Astrocyte of the spinal cord (primary cell): Measurements from ENCODE around the gene MGAT5.

Experiments used
- DNase-seq: peaks from one replicate; pipeline ENCODE4 v3.0.0; 2011; ENCODE audit warnings: low read depth, low spot score
- H3K4me3 ChIP-seq: 2 replicates; pipeline ENCODE4 v1.5.1; 2011; ENCODE audit warnings: low read depth, mild to moderate bottlenecking, low read length, moderate library complexity
- CTCF ChIP-seq: IDR thresholded peaks from 2 replicates; pipeline ENCODE4 v1.5.1; 2012; ENCODE audit warnings: low read depth, mild to moderate bottlenecking, low read length, inconsistent platforms
- in situ Hi-C: cut with HindIII; loops from 2 replicates; pipeline ENCODE4 v1.10.0; 2017; ENCODE audit warnings: low sequenced_read_pairs

MGAT5 gene

GRCh38 chr2:134491771-134492441, 238.0 kb downstream of the MGAT5 start:
- H3K4me3 ChIP-seq, result no peak overlapping the region
- TF ChIP-seq CTCF, result no peak
- in situ Hi-C loops, result no loop called here
- no peak for DNase-seq

GRCh38 chr2:134493797-134494196, 239.9 kb downstream of the MGAT5 start:
- no peak overlapping the region for H3K4me3 ChIP-seq
- no peak for TF ChIP-seq CTCF
- DNase-seq, result no peak
- in situ Hi-C loops, result no loop called here

- no peak for TF ChIP-seq CTCF
- H3K4me3 ChIP-seq, result no peak overlapping the region
- in situ Hi-C loops, result no loop called here
- DNase-seq, result no peak
These were observed 244.8 kb downstream of the MGAT5 start for GRCh38 chr2:134498654-134499053.

GRCh38 chr2:134499307-134499926, 245.5 kb downstream of the MGAT5 start:
- no peak for DNase-seq
- TF ChIP-seq CTCF, result no peak
- in situ Hi-C loops, result no loop called here
- H3K4me3 ChIP-seq, result no peak overlapping the region

- no peak overlapping the region for H3K4me3 ChIP-seq
- no peak for TF ChIP-seq CTCF
- no peak for DNase-seq
- in situ Hi-C loops, result no loop called here
These were observed 246.5 kb downstream of the MGAT5 start for GRCh38 chr2:134500211-134500935.

- in situ Hi-C loops, result no loop called here
- H3K4me3 ChIP-seq, result no peak overlapping the region
- TF ChIP-seq CTCF, result no peak
- DNase-seq, result no peak
These were observed 247.7 kb downstream of the MGAT5 start for GRCh38 chr2:134501476-134502091.
